NCI-H510A (cell line): ENCODE data around the gene ZSCAN22.
"Not testable (repeated sequence)": the region's sequence is repeated elsewhere in the genome, so short reads cannot be mapped to it uniquely, and the experiment has no call there.

Experiments
- DNase-seq: peaks from one replicate; lab custom pipeline; 2025; lab: John Stamatoyannopoulos, UW

Gene ZSCAN22

DNA sequence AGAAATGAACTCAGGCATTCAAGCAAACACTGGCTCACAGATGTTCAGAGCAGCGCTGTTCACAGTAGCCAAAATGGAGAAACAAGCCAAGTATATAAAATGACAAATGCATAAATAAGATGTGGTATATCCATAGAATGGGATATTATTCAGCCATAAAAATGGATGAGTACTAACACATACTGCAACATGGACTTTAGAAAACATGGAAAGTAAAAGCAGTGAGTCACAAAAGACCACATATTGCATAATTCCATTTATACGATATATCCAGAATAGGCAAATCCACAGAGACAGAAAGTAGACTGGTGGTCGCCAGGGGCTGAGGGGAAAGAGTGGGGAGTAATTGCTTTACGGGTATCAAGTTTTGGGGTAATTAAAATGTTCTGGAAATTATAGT lies 47.4 kb downstream of the ZSCAN22 start:
- DNase-seq = no peak

DNA sequence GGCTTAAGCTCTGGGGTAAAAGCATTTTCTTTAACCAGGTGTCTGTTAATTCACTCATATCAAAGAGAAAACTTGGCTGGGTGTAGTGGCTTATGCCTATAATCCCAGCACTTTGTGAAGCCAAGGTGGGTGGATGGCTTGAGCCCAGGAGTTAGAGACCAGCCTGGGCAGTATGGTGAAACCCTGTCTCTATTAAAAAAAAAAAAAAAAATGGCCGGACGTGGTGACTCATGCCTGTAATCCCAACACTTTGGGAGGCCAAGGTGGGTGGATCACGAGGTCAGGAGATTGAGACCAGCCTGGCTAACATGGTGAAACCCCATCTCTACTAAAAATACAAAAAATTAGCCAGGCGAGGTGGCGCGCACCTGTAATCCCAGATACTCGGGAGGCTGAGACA lies 49.9 kb downstream of the ZSCAN22 start:
- DNase-seq = not testable (repeated sequence)

DNA sequence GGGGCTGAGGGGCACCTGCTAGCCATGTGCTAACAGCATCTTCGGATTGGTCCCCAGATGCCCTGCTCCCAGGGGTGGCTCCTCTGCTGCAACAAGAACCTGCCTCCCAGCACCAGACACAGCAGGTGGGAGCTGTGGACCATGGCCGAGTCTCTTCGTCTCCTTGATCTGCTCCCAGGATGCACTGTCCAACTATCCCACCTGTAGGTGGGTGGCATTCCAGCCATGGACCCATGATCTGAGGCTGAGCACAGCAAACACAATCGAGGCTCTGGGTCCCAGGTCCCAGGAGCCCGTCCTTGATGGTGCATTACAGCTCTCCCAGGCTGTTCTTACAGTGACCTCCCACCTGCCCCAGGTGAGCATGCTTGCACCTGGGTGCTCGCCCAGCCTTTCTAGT lies 52.5 kb downstream of the ZSCAN22 start:
- no peak for DNase-seq

DNA sequence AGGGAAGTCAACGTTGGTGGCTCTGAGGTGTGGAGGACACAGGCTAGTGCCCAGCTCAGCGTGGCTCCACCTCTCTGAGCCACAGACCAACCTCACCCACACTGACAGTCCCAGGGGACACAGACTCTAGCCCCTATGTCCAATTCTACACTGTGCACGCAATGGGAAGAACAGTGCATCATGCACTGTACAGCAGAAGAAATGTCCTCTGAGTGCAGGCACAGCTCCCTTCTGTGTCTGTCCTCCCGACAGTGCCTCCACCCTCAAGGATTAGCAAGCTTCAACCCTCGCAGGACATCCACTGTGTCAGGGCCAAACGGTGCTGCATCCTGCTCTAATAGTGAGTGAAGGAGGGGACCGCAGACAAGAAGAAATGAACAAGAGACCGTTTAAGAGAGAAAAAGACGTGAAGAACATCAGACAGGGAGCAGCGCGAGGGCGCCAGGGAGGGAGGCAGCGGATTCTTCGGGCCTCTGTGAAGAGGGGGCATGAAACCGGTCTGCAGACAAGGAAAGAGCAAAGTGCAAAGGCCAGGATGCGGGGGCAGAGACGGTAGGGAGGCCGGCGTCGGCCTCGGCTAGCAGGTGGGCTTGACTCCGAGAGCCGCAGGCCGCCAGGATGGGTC lies 53.4 kb downstream of the ZSCAN22 start:
- DNase-seq = no peak

DNA sequence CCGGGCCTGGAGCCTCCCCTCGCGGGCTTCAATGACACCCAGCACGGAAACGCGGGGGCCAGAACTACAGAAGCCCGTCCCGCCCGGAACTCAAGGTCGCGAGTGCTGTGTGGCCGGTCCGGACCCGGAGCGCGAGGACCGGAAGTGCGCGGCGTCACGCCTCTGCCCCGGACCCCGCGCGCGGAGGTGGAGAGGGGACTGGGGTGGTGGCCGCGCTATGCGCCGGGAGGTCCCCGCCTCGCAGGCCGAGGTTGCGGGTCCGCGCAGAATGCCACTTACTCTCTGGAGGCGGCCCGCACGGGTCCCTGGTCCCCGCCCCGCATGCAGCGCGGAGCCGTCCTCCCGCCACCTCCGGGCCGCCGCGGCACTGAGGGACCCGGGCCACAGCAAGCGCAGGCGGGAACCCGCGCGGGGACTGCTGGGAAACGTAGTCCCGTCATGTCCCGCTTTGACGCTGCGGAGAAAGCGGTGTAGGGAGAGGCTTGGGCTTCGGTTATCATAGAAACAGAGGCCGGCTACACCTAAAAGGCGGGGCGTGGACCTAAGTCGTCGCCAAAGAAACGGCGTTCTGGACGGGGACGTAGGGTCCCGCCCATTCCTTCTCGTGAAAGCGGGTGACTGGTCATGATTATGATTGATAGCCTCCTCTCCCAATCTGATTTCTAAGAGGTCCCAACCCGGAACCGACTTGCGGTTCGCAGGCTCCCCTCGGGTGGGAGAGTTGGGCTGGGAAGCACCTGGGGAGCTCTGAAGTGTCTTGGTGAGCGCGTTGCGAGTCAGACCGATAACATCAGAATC lies 54.1 kb downstream of the ZSCAN22 start, which contains the start of gene ZNF837:
Gene ZNF837 (minus strand): TSS at position 369 of the 798 bp plus-strand sequence. CDS start 11,698 bp downstream, outside the sequence.
- peak; percentile 99 for DNase-seq

DNA sequence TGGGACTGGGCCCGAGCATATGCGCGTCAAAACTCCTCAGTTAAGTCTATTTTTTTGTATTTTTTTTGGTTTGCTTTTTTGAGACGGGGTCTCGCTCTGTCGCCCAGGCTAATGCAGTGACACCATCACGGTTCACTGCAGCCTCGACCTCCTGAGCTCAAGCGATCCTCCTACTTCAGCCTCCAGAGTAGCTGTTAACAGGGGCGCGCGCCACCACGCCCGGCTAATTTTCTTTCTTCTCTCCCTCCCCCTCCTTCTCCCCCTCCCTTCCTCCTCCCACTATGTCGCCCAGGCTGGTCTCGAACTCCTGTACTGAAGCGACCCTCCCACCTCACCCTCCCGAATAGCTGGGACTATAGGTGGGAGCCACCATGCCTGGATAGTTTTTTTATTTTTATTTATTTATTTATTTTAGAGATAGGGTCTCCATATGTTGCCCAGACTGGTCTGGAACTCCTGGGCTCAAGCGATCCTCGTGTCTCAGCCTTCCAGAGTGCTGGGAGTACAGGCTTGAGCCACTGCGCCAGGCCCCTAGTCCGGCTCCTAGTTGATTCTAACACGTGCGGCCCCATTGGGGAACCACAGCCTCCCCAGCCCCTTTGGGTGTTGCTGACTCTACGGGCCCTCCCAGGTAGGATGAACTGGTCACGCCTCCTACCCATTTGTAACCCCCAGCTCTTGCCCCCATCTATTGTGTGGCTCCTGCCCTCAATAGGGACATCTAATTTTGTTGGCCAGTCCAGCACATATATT lies 54.8 kb downstream of the ZSCAN22 start:
- DNase-seq = no peak

DNA sequence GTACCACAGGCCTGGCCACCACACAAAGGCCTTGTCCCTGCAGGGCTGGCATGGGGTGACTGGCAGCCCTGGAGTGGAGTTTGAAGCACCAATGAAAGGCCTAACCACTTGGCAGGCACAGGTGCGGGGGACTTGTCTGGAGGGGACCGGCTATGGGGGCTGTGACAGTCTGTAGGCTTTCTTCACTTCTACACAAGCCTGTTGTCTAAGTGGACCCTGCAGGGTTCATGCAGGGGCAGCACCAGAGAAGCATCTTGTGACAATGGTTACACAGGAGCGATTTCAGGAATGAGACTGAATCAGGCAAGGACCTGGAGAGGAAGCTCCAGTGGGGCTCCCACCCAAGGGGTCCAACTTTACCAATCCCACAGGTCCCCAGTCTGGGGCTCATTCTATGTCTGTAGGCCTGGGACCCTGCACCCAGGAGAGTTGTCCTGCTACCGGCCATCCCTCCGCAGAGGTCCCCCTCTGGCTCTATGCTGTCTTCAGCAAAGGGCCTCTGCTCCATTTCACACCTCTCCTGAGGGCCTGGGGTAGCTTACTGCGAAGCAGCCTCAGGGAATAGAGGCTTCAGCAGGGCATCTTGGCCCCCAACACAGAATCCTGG lies 56.3 kb downstream of the ZSCAN22 start:
- no peak for DNase-seq

DNA sequence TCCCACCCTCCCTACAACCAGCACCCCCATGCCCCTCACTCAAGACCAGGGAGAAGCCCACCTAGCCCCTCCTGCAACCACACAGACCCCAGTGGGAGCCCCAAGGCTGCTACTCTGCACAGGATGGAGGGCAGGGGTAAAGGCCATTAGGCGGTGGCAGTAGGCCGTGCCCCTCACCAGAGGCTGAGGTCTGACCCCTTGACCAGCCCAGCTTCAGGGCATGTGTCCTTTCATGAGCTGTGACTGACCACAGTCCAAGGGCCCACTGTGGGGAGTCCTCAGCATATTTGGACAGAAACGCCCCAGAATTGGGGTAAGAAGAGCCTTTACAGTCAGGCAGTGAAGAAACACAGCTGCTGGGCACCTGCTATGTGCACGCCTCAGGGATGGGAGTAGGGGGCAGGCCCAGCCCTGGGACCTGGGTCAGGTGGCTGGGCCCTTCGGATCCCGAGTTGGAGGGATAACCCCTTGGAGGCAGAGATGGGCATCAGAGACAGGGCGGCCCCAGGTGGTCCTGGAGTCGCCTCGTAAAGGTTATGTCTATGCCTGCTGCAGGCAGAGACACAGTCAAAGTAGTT lies 58.6 kb downstream of the ZSCAN22 start:
- DNase-seq = no peak

DNA sequence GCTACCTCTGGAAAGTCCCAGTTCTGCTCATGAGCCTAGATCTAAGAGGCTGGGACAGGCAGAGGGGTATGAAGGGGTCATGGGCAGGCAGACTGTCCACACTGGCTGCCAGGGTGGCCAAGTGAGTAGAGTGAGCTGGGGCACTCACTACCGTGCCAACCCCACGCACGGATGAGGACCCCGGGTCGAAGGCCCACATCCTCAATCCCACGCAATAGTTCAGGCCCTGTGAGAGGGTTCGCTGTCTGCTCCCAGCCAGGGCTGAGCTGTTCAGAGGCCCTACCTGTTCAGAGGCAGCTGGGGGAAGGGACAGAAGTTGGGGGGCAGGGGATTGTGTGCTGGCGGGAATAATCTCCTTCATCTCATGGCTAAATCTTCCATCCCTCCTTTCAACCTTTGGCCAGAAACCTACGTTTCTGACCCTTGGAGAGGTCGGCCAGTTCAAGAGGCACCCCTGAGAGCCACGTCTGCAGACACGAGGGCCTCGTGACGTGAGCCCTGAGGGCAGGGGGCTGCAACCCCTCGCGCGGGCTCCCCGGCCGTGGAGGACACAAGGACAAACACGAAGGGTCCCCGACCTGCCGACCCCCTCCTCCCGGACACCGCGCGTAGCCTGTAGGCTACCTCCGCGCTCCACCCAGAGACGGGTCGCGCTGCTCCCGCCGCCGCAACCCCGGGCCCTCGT lies 59.2 kb downstream of the ZSCAN22 start:
- no peak for DNase-seq

DNA sequence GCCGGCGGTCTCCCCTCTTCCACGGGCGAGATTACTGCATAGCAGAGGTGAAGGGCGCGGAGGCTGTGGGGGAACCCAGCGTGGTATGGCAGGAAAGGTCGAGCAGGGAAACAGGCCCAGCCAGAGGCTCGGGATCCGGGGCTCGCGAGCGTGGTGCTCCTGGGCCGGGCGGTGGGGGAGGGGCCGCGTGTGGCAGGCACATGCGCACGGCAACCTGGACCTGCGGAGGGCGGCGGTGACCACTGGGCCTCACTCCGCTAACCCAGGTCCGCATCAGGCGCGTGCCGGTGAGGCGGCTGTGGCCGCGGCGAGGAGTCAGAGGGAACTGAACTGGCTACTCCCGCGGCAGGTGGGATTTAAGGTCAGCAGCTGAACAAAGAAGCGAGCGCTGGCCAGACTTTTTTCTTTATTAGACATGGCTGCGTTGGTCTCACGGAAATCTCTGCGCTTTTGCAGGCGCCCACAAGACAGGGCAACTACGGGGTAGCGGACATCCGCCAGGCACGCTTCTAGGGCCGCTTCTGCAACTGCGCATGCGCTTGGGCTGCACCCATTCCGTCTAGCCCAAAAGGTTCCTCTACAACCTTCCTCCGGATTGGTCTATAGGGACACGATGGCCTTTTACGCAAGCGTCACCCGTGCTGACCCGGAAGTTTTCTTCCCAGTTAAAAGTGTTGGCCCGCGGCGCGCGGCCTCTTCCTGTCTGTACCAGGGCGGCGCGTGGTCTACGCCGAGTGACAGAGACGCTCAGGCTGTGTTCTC lies 60.0 kb downstream of the ZSCAN22 start, which contains the start of gene RPS5:
Gene RPS5 (plus strand): TSS at position 694 of the 762 bp plus-strand sequence. CDS start 869 bp downstream, outside the sequence.
- peak; percentile 92 for DNase-seq

DNA sequence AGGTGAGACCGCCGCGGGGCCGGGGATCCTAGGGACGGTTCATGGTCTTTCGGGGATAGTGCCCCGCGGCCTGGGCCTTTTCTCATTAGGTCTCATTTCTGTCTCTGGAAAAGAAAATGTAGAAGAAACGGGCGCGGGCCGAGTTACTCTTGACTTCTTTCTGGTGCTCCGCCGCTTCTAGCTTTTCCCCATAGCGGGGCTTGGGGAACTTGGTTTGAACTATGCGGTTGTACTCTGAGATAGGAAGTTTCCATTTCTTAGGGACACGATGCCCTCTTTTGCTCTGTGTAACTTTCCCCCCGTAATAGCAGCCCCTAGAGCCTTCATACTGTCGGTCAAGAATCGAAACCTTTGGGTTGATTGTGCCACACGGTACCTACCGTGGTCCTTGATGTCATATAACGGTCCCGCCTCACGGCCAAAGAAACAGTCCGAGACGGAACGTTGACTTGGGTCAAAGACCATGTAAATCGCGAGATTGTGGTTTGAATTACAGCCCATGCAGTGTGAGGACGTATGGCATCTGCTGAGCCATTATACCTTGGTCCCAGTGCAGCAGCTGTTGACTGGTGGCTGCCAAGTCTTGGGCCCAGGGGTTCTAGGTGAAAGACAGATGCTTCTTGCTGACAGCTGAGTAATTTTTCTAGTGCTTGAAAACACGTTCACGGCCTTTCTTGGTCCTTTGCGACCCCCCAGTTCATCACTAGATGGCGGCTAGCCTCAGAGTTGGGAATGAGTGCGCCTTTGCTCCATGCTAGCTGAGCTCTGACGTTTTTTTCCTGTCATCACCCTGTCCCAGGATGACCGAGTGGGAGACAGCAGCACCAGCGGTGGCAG lies 60.8 kb downstream of the ZSCAN22 start:
- no peak for DNase-seq

DNA sequence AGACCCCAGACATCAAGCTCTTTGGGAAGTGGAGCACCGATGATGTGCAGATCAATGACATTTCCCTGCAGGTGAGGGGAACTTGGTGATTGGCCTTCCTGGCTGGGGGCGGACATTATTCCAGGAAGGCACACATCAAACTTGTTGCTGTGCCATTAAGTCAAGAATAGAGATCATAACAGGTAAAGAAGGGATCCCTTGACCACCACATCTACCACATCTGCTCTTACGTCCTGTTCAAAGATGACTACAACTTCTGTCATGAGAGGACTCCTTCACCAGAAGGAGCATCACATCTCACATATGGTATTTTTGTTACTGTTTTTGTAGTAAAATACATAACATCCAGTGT lies 61.4 kb downstream of the ZSCAN22 start:
- DNase-seq = no peak
